ENCODE data around the gene LAS1L. TPM values are rescaled to one million over a fixed set of nuclear protein-coding genes. Genes with fewer than 3 reads are reported as not detected.

The LAS1L gene
- total and polyA plus RNA-seq, 9 of the 15 experiments (the other 6 are each of a cell fraction or from before 2014, with no cell fraction given), result 43.3 to 119 (median 86.4) TPM

DNA sequence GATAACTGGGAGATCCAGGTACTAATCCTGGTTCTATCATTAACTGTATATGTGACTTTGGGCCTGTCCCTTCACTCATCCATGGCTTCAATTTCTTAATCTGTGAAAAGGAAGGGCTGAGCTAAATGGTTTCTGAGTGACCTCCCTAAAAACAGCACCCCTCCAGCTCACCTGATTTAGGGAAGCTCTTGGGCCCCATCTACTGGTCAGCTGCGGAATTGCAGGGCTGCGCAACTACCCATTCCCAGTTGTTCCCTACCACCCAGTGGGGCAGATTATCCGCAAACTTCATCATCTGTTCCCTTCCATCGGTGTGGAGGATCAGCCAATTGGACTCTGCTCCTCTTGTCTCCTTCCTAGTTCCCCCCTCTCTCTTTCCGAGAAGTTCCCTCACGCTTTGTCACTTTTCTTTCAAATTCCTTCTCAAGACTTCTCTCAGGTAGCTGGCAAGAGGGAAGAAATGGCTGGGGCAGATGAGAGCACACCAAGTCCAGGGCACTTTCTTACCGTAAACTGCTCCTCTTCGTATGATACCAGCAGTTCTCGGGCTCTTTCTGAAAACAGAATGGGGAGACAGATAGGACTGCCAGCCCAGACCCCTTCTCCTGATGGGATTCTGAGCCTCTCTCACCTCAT is 5.8 kb downstream of the LAS1L start:
- H3K4me1 ChIP-seq (replicated peaks in 1 of 2; ENCODE audit: control insufficient read depth in 2 of 2, insufficient read depth in 2 of 2, low read length in 2 of 2), result peaks cover 0 to 7% of the 10 kb centered on the region in 2 experiments; a peak in 2 of 5 replicates
- H2AFZ ChIP-seq (ENCODE audit: low read depth, low read length), result no peak overlapping the region
- peaks cover 86% of the 10 kb centered on the region for H3K36me3 ChIP-seq (ENCODE audit: control insufficient read depth, insufficient read depth, low read length)
- in situ Hi-C loops (cut with MboI) (no loop called here), intact Hi-C loops (cut with micrococcal nuclease) (no loop called here)
- ChIA-PET CTCF (ENCODE audit: low intra/inter-chr PET ratio) (no interaction called here), POLR2A (interaction anchor here (0.7 kb wide), 1 partner anchor 1616 kb away, joined by 3 read pairs; no protein-coding TSS in a partner anchor)
- DNase-seq (ENCODE audit: extremely low read depth in 1 of 4, low spot score in 3 of 4) (peak; percentile 55 to 72 (median 70)), ATAC-seq (peak; percentile 89), FAIRE-seq (peak; percentile 82)
- no peak overlapping the region for H3K27ac ChIP-seq (ENCODE audit: extremely low read depth, low read depth, low read length)
- peaks cover 20% of the 10 kb centered on the region for H3K79me2 ChIP-seq (ENCODE audit: control insufficient read depth, insufficient read depth, low read length)
- no peaks in the 10 kb centered on the region; the same call in none of the 2 replicates for H4K20me1 ChIP-seq (replicated peaks; ENCODE audit: control insufficient read depth, insufficient read depth, low read length)
- no peaks in the 10 kb centered on the region for H3K9me3 ChIP-seq (replicated peaks; ENCODE audit: control insufficient read depth, insufficient read depth, low read depth, low read length)
- no peak overlapping the region for H3K4me2 ChIP-seq (ENCODE audit: insufficient read depth, low read length)
- 20% methylated on average over 8 of the region's 9 CpGs for WGBS (ENCODE audit: insufficient coverage, low coverage, missing lambda C conversion rate)
- BruUV-seq (replicated peaks), result no TSS peak
- no peaks in the 10 kb centered on the region for H3K9me1 ChIP-seq (ENCODE audit: control insufficient read depth, insufficient read depth, low read length)
- no peak overlapping the region for H3K9ac ChIP-seq (ENCODE audit: insufficient read depth in 1 of 2, low read depth in 2 of 2, low read length in 2 of 2)
- no peaks in the 10 kb centered on the region for H3K27me3 ChIP-seq (ENCODE audit: control insufficient read depth in 2 of 2, insufficient read depth in 2 of 2, low read length in 2 of 2)
- H3K4me3 ChIP-seq, result no peak overlapping the region
- TF ChIP-seq, protein P1, sequence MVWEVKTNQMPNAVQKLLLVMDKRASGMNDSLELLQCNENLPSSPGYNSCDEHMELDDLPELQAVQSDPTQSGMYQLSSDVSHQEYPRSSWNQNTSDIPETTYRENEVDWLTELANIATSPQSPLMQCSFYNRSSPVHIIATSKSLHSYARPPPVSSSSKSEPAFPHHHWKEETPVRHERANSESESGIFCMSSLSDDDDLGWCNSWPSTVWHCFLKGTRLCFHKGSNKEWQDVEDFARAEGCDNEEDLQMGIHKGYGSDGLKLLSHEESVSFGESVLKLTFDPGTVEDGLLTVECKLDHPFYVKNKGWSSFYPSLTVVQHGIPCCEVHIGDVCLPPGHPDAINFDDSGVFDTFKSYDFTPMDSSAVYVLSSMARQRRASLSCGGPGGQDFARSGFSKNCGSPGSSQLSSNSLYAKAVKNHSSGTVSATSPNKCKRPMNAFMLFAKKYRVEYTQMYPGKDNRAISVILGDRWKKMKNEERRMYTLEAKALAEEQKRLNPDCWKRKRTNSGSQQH (CRISPR knock-in tag; IDR thresholded peaks at IDR 0.05), result no peak
- TF ChIP-seq RAD21 (CRISPR knock-in tag; conservative IDR thresholded peaks at IDR 0.05 in 1 of 2, IDR thresholded peaks at IDR 0.05 in 1 of 2) (peak in 1 of 2 experiments; percentile 61; a peak in 3 of 4 replicates), STAT5B (CRISPR knock-in tag; IDR thresholded peaks at IDR 0.05) (no peak), EZH2 (IDR thresholded peaks at IDR 0.05; ENCODE audit: borderline replicate concordance, low read depth, low read length) (no peak), SAP30 (IDR thresholded peaks at IDR 0.05; ENCODE audit: borderline replicate concordance, insufficient read depth, low read depth, low read length, poor library complexity, severe bottlenecking) (no peak), ZNF263 (CRISPR knock-in tag; IDR thresholded peaks at IDR 0.05; ENCODE audit: borderline replicate concordance) (no peak), HNRNPUL1 (IDR thresholded peaks at IDR 0.05; ENCODE audit: low read length) (no peak), SMC3 (conservative IDR thresholded peaks at IDR 0.05; ENCODE audit: insufficient read depth, low read depth, low read length) (0 out of 2 replicates have a peak, but pooled peaks have one; percentile 34)
- TF ChIP-seq, protein P2, sequence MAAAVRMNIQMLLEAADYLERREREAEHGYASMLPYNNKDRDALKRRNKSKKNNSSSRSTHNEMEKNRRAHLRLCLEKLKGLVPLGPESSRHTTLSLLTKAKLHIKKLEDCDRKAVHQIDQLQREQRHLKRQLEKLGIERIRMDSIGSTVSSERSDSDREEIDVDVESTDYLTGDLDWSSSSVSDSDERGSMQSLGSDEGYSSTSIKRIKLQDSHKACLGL (CRISPR knock-in tag; IDR thresholded peaks at IDR 0.05; ENCODE audit: borderline replicate concordance, poor library complexity, severe bottlenecking), result no peak
- TF ChIP-seq, protein P3, sequence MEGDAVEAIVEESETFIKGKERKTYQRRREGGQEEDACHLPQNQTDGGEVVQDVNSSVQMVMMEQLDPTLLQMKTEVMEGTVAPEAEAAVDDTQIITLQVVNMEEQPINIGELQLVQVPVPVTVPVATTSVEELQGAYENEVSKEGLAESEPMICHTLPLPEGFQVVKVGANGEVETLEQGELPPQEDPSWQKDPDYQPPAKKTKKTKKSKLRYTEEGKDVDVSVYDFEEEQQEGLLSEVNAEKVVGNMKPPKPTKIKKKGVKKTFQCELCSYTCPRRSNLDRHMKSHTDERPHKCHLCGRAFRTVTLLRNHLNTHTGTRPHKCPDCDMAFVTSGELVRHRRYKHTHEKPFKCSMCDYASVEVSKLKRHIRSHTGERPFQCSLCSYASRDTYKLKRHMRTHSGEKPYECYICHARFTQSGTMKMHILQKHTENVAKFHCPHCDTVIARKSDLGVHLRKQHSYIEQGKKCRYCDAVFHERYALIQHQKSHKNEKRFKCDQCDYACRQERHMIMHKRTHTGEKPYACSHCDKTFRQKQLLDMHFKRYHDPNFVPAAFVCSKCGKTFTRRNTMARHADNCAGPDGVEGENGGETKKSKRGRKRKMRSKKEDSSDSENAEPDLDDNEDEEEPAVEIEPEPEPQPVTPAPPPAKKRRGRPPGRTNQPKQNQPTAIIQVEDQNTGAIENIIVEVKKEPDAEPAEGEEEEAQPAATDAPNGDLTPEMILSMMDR (IDR thresholded peaks at IDR 0.05 in 2 of 3, conservative IDR thresholded peaks at IDR 0.05 in 1 of 3; ENCODE audit: insufficient read depth in 2 of 3, low read depth in 1 of 3, low read length in 3 of 3), result peak; percentile 77 to 97 (median 78)
